AG09309 (cell line): ENCODE measurements around the gene BATF3.
A peak's percentile ranks its signal among the peaks of the same experiment; 100 is the strongest.
"Not testable (repeated sequence)": the region's sequence is repeated elsewhere in the genome, so short reads cannot be mapped to it uniquely, and the experiment has no call there.

Experiments
- DNase-seq: peaks from one replicate; pipeline ENCODE4 v3.0.0-alpha.2; 2010; ENCODE audit warnings: low read depth
- H3K4me3 ChIP-seq: 2 replicates; pipeline ENCODE4 v1.5.1; 2011; ENCODE audit warnings: mild to moderate bottlenecking, low read depth, low read length, moderate library complexity; ENCODE audit not compliant: control insufficient read depth
- TF ChIP-seq, protein P1 (sequence below): IDR thresholded peaks from 2 replicates; pipeline ENCODE4 v1.5.1; 2011; ENCODE audit warnings: mild to moderate bottlenecking, low read depth, low read length, inconsistent platforms; ENCODE audit not compliant: insufficient read depth, control insufficient read depth; ENCODE audit errors: missing control alignments

The BATF3 gene

DNA sequence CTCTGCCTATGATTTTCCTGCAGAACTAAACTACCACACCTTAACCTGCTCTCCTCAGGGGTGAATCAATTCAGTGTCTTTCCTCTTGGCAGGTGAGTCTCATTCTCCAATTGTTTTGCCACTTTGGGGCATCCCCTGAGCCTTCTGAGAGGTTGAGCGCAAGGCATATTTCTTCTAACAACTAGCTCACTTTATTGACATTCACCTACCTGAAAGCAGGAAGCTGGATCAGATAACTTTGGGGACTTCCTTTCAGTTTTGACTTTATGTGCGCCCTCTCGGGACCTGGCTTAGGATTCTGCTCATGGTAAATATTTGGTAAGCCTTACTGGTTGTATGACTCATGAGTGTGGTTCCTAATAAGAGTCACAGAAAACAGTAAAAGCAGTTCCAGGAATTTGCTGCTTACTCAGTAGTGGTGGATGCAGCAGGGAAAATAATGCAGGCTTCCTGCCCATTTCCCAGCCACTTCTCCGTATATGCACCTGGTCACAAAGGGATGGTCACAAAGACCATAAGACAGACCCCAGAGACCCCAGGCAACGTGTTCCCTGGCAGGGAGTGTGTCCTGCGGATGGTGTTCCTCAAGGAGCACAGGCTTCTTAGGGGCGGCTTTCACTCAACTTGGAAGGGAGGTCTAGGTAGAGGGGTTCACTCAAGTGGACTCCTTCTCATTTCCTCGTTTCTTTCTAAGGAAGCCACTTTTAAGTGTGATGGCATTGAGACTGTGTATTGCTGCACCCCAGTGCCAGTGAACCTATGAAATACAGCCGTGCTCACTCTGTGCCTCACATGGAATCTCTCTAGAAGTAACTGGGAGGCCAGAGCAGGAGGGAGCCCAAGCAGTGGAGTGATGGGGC lies 22.0 kb upstream of the BATF3 start:
- TF ChIP-seq, protein P1, sequence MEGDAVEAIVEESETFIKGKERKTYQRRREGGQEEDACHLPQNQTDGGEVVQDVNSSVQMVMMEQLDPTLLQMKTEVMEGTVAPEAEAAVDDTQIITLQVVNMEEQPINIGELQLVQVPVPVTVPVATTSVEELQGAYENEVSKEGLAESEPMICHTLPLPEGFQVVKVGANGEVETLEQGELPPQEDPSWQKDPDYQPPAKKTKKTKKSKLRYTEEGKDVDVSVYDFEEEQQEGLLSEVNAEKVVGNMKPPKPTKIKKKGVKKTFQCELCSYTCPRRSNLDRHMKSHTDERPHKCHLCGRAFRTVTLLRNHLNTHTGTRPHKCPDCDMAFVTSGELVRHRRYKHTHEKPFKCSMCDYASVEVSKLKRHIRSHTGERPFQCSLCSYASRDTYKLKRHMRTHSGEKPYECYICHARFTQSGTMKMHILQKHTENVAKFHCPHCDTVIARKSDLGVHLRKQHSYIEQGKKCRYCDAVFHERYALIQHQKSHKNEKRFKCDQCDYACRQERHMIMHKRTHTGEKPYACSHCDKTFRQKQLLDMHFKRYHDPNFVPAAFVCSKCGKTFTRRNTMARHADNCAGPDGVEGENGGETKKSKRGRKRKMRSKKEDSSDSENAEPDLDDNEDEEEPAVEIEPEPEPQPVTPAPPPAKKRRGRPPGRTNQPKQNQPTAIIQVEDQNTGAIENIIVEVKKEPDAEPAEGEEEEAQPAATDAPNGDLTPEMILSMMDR = no peak
- no peak overlapping the region for H3K4me3 ChIP-seq
- DNase-seq = peak; percentile 64

DNA sequence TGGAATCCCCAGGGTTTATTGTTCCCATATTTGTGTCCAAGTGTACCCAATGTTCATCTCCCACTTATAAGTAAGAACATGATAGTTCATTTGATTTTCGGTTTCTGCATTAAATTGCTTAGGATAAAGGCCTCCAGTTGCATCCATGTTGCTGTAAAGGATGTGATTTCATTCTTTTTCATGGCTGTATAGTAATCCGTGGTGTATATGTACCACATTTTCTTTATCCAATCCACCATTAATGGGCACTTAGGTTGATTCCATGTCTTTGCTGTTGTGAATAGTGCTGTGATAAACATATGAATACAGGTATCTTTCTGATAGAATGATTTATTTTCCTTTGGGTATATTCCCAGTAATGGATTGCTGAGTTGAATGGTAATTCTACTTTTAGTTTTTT lies 20.0 kb upstream of the BATF3 start:
- H3K4me3 ChIP-seq = no peak overlapping the region
- TF ChIP-seq, protein P1 = no peak

DNA sequence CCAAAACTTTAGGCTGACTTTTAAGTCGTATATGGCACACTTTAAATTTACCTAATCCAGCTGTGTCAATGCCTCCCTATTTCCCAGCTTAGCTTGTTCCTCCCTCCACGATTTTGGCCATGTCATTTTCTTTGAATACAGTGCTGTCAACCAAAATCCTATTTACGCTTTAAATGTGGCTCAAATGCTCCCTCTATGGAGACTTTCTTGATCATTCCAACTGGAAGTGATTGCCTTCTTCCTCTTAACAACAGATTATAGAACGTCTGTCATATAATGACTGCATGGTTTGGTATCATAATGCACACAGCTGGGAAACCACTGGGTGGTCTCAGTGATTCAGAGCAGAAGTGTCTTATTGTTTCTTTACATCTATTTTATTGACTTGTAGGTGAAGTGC lies 18.9 kb upstream of the BATF3 start:
- TF ChIP-seq, protein P1 = peak; percentile 24
- DNase-seq = no peak
- H3K4me3 ChIP-seq = no peak overlapping the region

More for the DNA sequence above, 20.0 kb upstream of the BATF3 start:
- no peak for DNase-seq

DNA sequence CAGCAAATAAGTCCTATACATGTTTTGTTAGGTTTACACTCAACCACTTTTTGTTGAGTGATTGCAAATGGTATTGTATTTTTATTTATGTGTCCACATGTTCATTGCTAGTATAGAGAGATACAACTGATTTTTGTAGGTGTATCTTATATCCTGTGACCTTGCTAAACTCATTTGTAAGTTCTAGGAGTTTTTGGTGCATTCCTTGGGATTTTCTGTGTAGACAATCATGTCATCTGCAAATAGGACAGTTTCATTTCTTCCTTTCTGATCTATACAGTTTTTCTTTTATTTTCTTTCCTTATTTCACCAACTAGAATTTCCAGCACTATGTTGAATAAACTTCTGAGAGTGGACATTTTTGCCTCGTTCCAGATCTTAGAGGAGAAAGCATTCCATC lies 16.5 kb upstream of the BATF3 start:
- H3K4me3 ChIP-seq = no peak overlapping the region
- TF ChIP-seq, protein P1 = no peak
- DNase-seq = no peak

DNA sequence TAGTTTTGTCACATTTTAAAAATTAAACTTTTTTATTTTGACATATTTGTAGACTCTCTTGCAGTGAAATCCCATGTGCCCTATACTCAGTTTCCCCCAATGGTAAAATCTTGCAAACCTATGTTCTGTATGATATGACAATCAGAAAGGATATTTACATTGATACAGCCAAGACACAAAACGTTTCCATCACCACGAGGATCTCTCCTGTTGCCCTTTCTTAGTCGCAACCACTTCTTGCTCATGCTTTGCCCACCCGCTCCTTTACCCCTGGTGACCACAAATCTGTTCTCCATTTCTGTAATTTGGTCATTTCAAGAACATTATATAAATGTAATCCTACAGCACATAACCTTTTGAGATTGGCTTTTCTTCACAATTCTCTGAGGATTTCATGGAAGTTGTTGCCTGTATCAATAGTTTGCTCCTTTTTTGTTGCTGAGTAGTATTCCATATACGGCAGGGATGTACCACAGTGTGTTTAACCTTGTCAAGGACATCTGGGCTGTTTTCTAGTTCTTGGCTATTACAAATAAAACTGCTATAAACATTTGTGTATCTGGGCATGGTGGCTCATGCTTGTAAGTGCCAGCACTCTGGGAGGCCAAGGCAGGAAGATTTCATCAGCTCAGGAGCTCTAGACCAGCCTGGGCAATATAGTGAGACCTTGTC lies 14.0 kb upstream of the BATF3 start:
- TF ChIP-seq, protein P1 = no peak
- H3K4me3 ChIP-seq = no peak overlapping the region
- no peak for DNase-seq

DNA sequence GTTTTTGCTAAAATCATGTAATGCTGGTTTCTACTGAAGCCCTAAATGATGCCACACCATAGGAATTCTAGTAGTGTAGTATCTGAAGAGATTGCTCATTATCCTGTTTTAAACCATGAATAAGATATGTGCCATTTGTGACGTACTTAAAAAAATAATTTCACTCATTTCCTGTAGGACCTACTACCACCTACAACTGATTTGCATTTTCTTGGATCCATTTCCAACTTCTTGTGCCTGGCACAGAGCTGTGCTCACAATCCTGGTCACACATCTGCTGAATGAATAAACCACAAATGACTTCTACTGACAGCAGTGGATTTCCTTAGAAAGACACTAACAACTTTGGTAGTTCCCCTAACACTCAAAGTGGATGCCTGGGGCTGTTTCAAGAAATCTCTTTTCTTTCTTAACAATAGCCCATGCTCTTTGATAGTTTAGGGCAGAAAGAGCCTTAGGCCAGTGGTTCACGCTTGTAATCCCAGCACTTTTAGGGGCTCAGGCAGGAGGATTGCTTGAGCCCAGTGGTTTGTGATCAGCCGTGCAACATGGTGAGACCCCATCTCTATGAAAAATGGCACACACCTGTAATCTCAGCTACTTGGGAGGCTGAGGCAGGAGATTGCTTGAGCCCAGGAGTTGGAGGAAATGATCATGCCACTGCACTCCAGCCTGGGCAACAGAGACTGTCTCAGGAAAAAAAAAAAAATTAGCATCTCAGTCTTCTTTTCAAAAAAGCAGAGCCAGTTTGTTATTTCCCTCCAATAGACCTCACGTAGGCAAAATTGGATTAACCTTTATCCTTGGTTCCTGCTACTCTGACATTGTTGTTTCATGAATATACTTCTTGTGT lies 13.0 kb upstream of the BATF3 start:
- DNase-seq = peak; percentile 57
- no peak overlapping the region for H3K4me3 ChIP-seq
- TF ChIP-seq, protein P1 = no peak

DNA sequence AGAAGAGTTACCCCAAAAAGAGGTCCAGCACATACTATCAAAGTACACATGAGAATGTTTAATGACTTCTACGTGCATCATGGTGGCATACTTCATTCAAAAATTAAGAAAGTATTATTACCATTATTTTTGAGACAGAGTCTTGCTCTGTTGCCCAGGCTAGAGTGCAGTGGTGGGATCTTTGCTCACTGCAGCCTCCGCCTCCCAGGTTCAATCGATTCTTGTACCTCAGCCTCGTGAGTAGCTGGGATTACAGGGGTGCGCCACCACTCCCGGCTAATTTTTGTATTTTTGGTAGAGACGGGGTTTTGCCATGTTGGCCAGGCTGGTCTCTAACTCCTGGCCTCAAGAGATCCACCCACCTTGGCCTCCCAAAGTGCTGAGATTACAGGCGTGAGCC lies 12.3 kb upstream of the BATF3 start:
- not testable (repeated sequence) for DNase-seq, H3K4me3 ChIP-seq
